Esophagus (tissue), 2 donors: ENCODE data around the gene COL25A1. TPM values are rescaled to one million over a fixed set of nuclear protein-coding genes. Genes with fewer than 3 reads are reported as not detected.

Experiments
- H3K27ac ChIP-seq, 2 donors: one replicate each; pipeline ENCODE4 v1.5.1; 2013; ENCODE audit warnings: low read depth in 2 of 2, mild to moderate bottlenecking in 2 of 2, inconsistent platforms in 1 of 2, low read length in 1 of 2, moderate library complexity in 1 of 2
- H3K27me3 ChIP-seq, 2 donors: one replicate each; pipeline ENCODE4 v1.6.1; 2013; ENCODE audit warnings: low read length in 2 of 2, control low read depth in 1 of 2, mild to moderate bottlenecking in 1 of 2; ENCODE audit not compliant: insufficient read depth in 2 of 2, control insufficient read depth in 1 of 2
- H3K36me3 ChIP-seq, 2 donors: one replicate each; pipeline ENCODE4 v1.6.1; 2013; ENCODE audit warnings: low read length in 1 of 2; ENCODE audit not compliant: control insufficient read depth in 2 of 2, insufficient read depth in 2 of 2
- H3K4me1 ChIP-seq, 2 donors: one replicate each; pipeline ENCODE4 v1.6.1; 2013; ENCODE audit warnings: low read length in 1 of 2; ENCODE audit not compliant: control insufficient read depth in 2 of 2, insufficient read depth in 2 of 2
- H3K4me3 ChIP-seq, 2 donors: one replicate each; pipeline ENCODE4 v1.5.1; 2013; ENCODE audit warnings: low read length in 2 of 2, mild to moderate bottlenecking in 2 of 2, low read depth in 1 of 2, moderate library complexity in 1 of 2
- H3K9me3 ChIP-seq, 2 donors: one replicate each; pipeline ENCODE4 v1.6.1; 2013; ENCODE audit warnings: mild to moderate bottlenecking in 2 of 2, low read depth in 1 of 2, low read length in 1 of 2, moderate library complexity in 1 of 2; ENCODE audit not compliant: control insufficient read depth in 2 of 2, insufficient read depth in 1 of 2
- WGBS, 2 donors: extraction: QIAGEN DNeasy Blood & Tissue Kit; methylation state at CpG; one replicate each; pipeline ENCODE4 v1.1.7; 2013; 5-methylcytosine and 5-hydroxymethylcytosine counted together
- polyA plus RNA-seq, 2 donors: library from polyadenylated mRNA; stranded (reverse); fragments of 200-250 nt; gene quantifications; one replicate each; pipeline ENCODE4 v1.2.3, GENCODE V29; 2013
- donor health status: healthy with polysubstance abuse.
- donor health status: Bipolar disorder and iron deficiency.

The COL25A1 gene
- polyA plus RNA-seq, 2 donors = 0.02 to 0.06 TPM

GRCh38 chr4:109263721-109264120 lies 38.7 kb downstream of the COL25A1 start:
- Histone ChIP-seq H3K9me3 (no peaks in the 10 kb centered on the region), H3K4me3 (no peak overlapping the region), H3K4me1 (no peaks in the 10 kb centered on the region), H3K27me3 (no peaks in the 10 kb centered on the region), H3K36me3 (no peaks in the 10 kb centered on the region), H3K27ac (no peak overlapping the region)
- 81 to 82% methylated on average over 4 of the region's 4 CpGs for WGBS, 2 donors

DNA sequence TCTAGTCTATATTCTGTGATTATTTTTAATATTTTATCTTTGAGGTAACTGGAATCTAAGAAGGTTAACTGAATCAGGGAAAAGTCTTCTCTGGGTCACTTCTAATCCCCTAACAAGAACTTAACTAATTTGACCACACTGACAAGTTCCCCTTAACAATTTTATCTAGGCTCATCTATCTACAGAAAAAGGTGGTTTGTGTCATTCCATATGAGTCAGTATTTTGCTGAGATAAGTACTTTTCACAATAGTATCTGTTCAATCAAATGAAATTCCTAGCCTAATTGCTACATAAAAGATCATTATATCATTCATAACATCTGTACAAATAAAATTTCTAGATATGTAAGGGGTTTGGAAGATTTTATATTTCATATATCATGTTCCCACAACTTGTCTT lies 45.6 kb downstream of the COL25A1 start:
- Histone ChIP-seq H3K36me3 (no peaks in the 10 kb centered on the region), H3K9me3 (no peaks in the 10 kb centered on the region), H3K27me3 (no peaks in the 10 kb centered on the region), H3K27ac (no peak overlapping the region), H3K4me1 (no peaks in the 10 kb centered on the region), H3K4me3 (no peak overlapping the region)

GRCh38 chr4:109254845-109255244 lies 47.6 kb downstream of the COL25A1 start:
- Histone ChIP-seq H3K36me3 (no peaks in the 10 kb centered on the region), H3K4me1 (no peaks in the 10 kb centered on the region), H3K27ac (no peak overlapping the region), H3K4me3 (no peak overlapping the region), H3K9me3 (no peaks in the 10 kb centered on the region), H3K27me3 (no peaks in the 10 kb centered on the region)
- WGBS, 2 donors = 84 to 85% methylated on average over 4 of the region's 4 CpGs

- 66 to 80% methylated on average over 3 of the region's 3 CpGs for WGBS, 2 donors
These were observed 51.1 kb downstream of the COL25A1 start for GRCh38 chr4:109251396-109251795.

GRCh38 chr4:109248322-109248900 lies 54.0 kb downstream of the COL25A1 start:
- Histone ChIP-seq H3K27me3 (no peaks in the 10 kb centered on the region), H3K4me3 (no peak overlapping the region), H3K9me3 (no peaks in the 10 kb centered on the region), H3K27ac (no peak overlapping the region), H3K4me1 (no peaks in the 10 kb centered on the region), H3K36me3 (no peaks in the 10 kb centered on the region)
- WGBS, 2 donors = 70 to 92% methylated on average over 4 of the region's 4 CpGs

More at GRCh38 chr4:109251396-109251795, 51.1 kb downstream of the COL25A1 start:
- Histone ChIP-seq H3K4me3 (no peak overlapping the region), H3K4me1 (no peaks in the 10 kb centered on the region), H3K36me3 (no peaks in the 10 kb centered on the region), H3K27me3 (no peaks in the 10 kb centered on the region), H3K9me3 (no peaks in the 10 kb centered on the region), H3K27ac (no peak overlapping the region)

DNA sequence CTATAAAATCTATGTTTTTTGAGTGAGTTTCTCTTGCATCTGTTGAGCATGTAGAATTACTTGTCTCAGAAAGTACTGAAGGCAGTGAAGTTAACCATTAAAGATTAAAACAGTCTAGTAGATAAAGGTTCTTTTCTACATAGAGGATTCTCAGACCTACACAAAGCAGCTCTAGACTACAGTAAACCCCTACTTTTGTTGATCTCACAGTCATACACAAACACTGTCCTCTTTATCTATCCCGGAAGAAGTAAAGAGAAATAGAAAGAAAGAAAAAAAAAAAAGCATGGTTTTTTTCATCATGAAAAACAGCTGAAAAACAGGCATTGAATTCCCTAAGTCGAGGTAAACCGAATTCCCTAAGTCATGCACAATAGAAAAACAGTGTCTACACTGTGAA lies 58.6 kb downstream of the COL25A1 start:
- no peaks in the 10 kb centered on the region for H3K27me3 ChIP-seq
- no peak overlapping the region for H3K27ac ChIP-seq
- 76 to 80% methylated on average over 3 of the region's 3 CpGs for WGBS, 2 donors
- H3K36me3 ChIP-seq = no peaks in the 10 kb centered on the region
- no peak overlapping the region for H3K4me3 ChIP-seq
- H3K4me1 ChIP-seq = no peaks in the 10 kb centered on the region
- no peaks in the 10 kb centered on the region for H3K9me3 ChIP-seq

GRCh38 chr4:109238746-109239145 lies 63.7 kb downstream of the COL25A1 start:
- no peak overlapping the region for H3K27ac ChIP-seq
- H3K27me3 ChIP-seq = no peaks in the 10 kb centered on the region
- 70 to 72% methylated on average over 2 of the region's 2 CpGs for WGBS, 2 donors
- H3K9me3 ChIP-seq = no peaks in the 10 kb centered on the region
- no peaks in the 10 kb centered on the region for H3K36me3 ChIP-seq
- H3K4me3 ChIP-seq = no peak overlapping the region
- H3K4me1 ChIP-seq = no peaks in the 10 kb centered on the region

- Histone ChIP-seq H3K9me3 (no peaks in the 10 kb centered on the region), H3K4me3 (no peak overlapping the region), H3K27ac (no peak overlapping the region), H3K4me1 (no peaks in the 10 kb centered on the region), H3K36me3 (no peaks in the 10 kb centered on the region), H3K27me3 (no peaks in the 10 kb centered on the region)
- WGBS, 2 donors = 95 to 97% methylated on average over 1 of the region's 1 CpG
These were observed 66.8 kb downstream of the COL25A1 start for GRCh38 chr4:109235683-109236082.

DNA sequence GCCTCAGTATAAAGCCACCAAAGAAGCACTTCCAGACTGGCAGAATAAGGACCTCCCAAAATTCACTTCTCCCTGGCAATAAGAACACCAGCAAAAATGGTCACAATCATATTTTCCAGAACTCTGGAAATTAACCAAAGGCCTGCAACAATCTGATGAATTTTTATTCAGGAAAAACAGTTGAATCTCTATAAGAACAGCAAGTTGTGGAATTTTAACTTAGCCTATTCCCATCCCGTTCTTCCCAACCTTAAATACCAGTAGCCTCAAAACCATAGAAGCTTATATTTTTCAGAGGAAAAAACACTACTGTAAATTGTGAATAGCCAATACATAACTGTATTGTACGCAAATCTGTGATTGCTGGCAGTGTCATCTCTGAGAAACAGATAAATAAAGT lies 67.9 kb downstream of the COL25A1 start:
- Histone ChIP-seq H3K4me3 (no peak overlapping the region), H3K27ac (no peak overlapping the region), H3K9me3 (no peaks in the 10 kb centered on the region), H3K27me3 (no peaks in the 10 kb centered on the region), H3K4me1 (no peaks in the 10 kb centered on the region), H3K36me3 (no peaks in the 10 kb centered on the region)
- 88 to 89% methylated on average over 2 of the region's 2 CpGs for WGBS, 2 donors

DNA sequence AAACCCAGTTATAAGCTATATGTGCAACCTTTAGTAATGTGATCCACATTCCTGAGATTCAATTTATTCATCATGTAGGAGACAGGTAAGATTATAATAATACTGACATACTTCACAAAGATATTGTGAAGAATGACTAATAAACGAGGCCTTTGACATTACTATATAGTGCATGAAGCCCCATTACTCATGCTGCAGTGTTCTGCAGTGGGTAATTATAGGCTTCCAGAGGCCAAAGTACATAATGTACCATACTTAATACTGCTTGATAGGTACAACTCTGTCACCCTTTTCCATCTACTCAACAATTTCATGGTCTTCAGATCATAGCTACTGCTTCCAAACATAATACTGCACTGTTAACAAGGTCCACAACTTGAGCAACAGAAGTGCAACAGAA lies 68.9 kb downstream of the COL25A1 start:
- no peak overlapping the region for H3K4me3 ChIP-seq
- H3K9me3 ChIP-seq = no peaks in the 10 kb centered on the region
- H3K27ac ChIP-seq = no peak overlapping the region
- no peaks in the 10 kb centered on the region for H3K36me3 ChIP-seq
- 50 to 55% methylated on average over 1 of the region's 1 CpG for whole genome bisulfite sequencing, 2 donors
- H3K4me1 ChIP-seq = no peaks in the 10 kb centered on the region
- H3K27me3 ChIP-seq = no peaks in the 10 kb centered on the region
